ENCODE measurements around the gene DIP2A.
"Not testable (repeated sequence)": the region's sequence is repeated elsewhere in the genome, so short reads cannot be mapped to it uniquely, and the experiment has no call there.

Gene DIP2A

GRCh38 chr21:46454142-46454541, 4.5 kb upstream of the DIP2A start:
- no peak for DNase-seq

- no peak for DNase-seq
These were observed 3.9 kb upstream of the DIP2A start for GRCh38 chr21:46454634-46455390.

- no peak for DNase-seq
These were observed 2.9 kb upstream of the DIP2A start for GRCh38 chr21:46455575-46456385.

- no peak for DNase-seq
These were observed 1.9 kb upstream of the DIP2A start for GRCh38 chr21:46456750-46457149.

- no peak for DNase-seq
These were observed 833 bp upstream of the DIP2A start for GRCh38 chr21:46457801-46458314.

GRCh38 chr21:46459024-46459355, 299 bp downstream of the DIP2A start:
- DNase-seq, result no peak

- DNase-seq, result no peak
These were observed 843 bp downstream of the DIP2A start for GRCh38 chr21:46459356-46460112.

GRCh38 chr21:46461909-46462308, 3.2 kb downstream of the DIP2A start:
- no peak for DNase-seq

GRCh38 chr21:46465153-46465552, 6.5 kb downstream of the DIP2A start:
- not testable (repeated sequence) for DNase-seq

- no peak for DNase-seq
These were observed 7.0 kb downstream of the DIP2A start for GRCh38 chr21:46465651-46466050.

- DNase-seq, result no peak
These were observed 9.6 kb downstream of the DIP2A start for GRCh38 chr21:46468108-46468774.

- DNase-seq, result no peak
These were observed 10.6 kb downstream of the DIP2A start for GRCh38 chr21:46469275-46469674.

GRCh38 chr21:46471514-46471913, 12.8 kb downstream of the DIP2A start:
- no peak for DNase-seq

GRCh38 chr21:46472246-46472645, 13.6 kb downstream of the DIP2A start:
- DNase-seq, result no peak

GRCh38 chr21:46474382-46474781, 15.7 kb downstream of the DIP2A start:
- no peak for DNase-seq

- DNase-seq, result no peak
These were observed 16.6 kb downstream of the DIP2A start for GRCh38 chr21:46475296-46475695.

- DNase-seq, result no peak
These were observed 19.1 kb downstream of the DIP2A start for GRCh38 chr21:46477765-46478164.

GRCh38 chr21:46478910-46479309, 20.2 kb downstream of the DIP2A start:
- no peak for DNase-seq

GRCh38 chr21:46480466-46480865, 21.8 kb downstream of the DIP2A start:
- DNase-seq, result no peak

GRCh38 chr21:46482225-46482845, 23.6 kb downstream of the DIP2A start:
- DNase-seq, result no peak

- DNase-seq, result no peak
These were observed 24.1 kb downstream of the DIP2A start for GRCh38 chr21:46482846-46483231.

Measured in cerebellar nuclear complex (tissue), 1 donor.